ENCODE results near the gene SNCA. TPM values are rescaled to one million over a fixed set of nuclear protein-coding genes. Genes with fewer than 3 reads are reported as not detected.
A peak's percentile ranks its signal among the peaks of the same experiment; 100 is the strongest.

SNCA gene
- total RNA-seq, 3 donors from 2014 or later (not counting 1 experiment from before 2014, with no cell fraction given) = 0.58 to 2.0 (median 1.2) TPM

- Mint-ChIP-seq H3K36me3 (no peaks in the 10 kb centered on the region), H3K27ac (no peak overlapping the region), H3K9me3 (no peaks in the 10 kb centered on the region), H3K4me1 (peaks cover 5 to 7% of the 10 kb centered on the region in 2 donors), H3K27me3 (ENCODE audit: low read depth in 2 of 2) (no peaks in the 10 kb centered on the region), H3K4me3 (no peak overlapping the region)
- intact Hi-C loops (cut with micrococcal nuclease) = no loop called here
- DNase-seq (no peak), ATAC-seq (no peak)
- Histone ChIP-seq H3K4me1 (ENCODE audit: control insufficient read depth, insufficient read depth, low read length) (no peaks in the 10 kb centered on the region), H3K27ac (ENCODE audit: low read length) (no peak overlapping the region), H3K27me3 (ENCODE audit: control insufficient read depth, insufficient read depth, low read length) (no peaks in the 10 kb centered on the region), H3K4me3 (ENCODE audit: low read length) (no peak overlapping the region), H3K9me3 (ENCODE audit: control insufficient read depth, insufficient read depth, low read length) (no peaks in the 10 kb centered on the region), H3K36me3 (ENCODE audit: control insufficient read depth, insufficient read depth, low read length) (no peaks in the 10 kb centered on the region)
- TF ChIP-seq CTCF (IDR thresholded peaks at IDR 0.05) = no peak
- WGBS (ENCODE audit: insufficient coverage) = 90% methylated on average over 2 of the region's 2 CpGs
Measured at GRCh38 chr4:89784686-89785231, 52.2 kb downstream of the SNCA start.

- peak in 2 of 3 donors; percentile 49 to 80 for ATAC-seq
- H3K4me1 Mint-ChIP-seq = peaks cover 5 to 7% of the 10 kb centered on the region in 2 donors
- H3K27ac Mint-ChIP-seq = no peak overlapping the region
- Histone ChIP-seq H3K4me3 (ENCODE audit: low read length) (no peak overlapping the region), H3K27ac (ENCODE audit: low read length) (no peak overlapping the region), H3K9me3 (ENCODE audit: control insufficient read depth, insufficient read depth, low read length) (no peaks in the 10 kb centered on the region), H3K4me1 (ENCODE audit: control insufficient read depth, insufficient read depth, low read length) (no peaks in the 10 kb centered on the region), H3K36me3 (ENCODE audit: control insufficient read depth, insufficient read depth, low read length) (no peaks in the 10 kb centered on the region), H3K27me3 (ENCODE audit: control insufficient read depth, insufficient read depth, low read length) (no peaks in the 10 kb centered on the region)
- DNase-seq = no peak
- no peak for TF ChIP-seq CTCF (IDR thresholded peaks at IDR 0.05)
- intact Hi-C loops (cut with micrococcal nuclease) = no loop called here
- no peaks in the 10 kb centered on the region for H3K27me3 Mint-ChIP-seq (ENCODE audit: low read depth in 2 of 2)
- peaks cover 2 to 7% of the 10 kb centered on the region in 2 donors for H3K9me3 Mint-ChIP-seq
- H3K36me3 Mint-ChIP-seq = peaks cover 16% of the 10 kb centered on the region
- 61% methylated on average over 2 of the region's 2 CpGs for WGBS (ENCODE audit: insufficient coverage)
- H3K4me3 Mint-ChIP-seq = no peak overlapping the region
Measured at GRCh38 chr4:89781321-89781720, 55.6 kb downstream of the SNCA start.

DNA sequence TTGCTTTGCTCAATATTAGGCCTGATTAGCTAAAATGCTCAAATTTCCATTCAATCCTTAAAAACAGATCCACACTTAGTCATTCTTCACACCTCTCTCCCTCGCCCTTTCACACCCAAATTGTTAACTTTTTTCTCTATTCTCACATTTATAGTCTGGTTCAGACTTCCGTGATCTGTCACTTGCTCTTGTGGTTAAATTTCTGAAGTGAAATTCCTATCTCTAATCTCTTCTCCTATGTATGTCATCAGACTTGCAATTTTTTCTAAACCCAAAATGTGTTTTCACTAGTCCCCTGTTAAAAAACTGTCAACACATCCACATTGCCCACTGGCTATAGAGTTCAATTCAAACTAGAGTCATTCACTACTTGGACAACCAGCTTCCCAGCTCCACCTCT lies 63.2 kb downstream of the SNCA start:
- H3K4me3 Mint-ChIP-seq = peak overlapping the region; percentile 9
- intact Hi-C loops (cut with micrococcal nuclease) = no loop called here
- no peaks in the 10 kb centered on the region for H3K4me1 ChIP-seq (ENCODE audit: control insufficient read depth, insufficient read depth, low read length)
- WGBS (ENCODE audit: insufficient coverage) = 22% methylated on average over 2 of the region's 2 CpGs
- no peaks in the 10 kb centered on the region for H3K27me3 Mint-ChIP-seq (ENCODE audit: low read depth in 2 of 2)
- ATAC-seq (peak in 2 of 3 donors; percentile 85 to 91), DNase-seq (no peak)
- no peaks in the 10 kb centered on the region for H3K27me3 ChIP-seq (ENCODE audit: control insufficient read depth, insufficient read depth, low read length)
- H3K4me3 ChIP-seq (ENCODE audit: low read length) = no peak overlapping the region
- H3K9me3 Mint-ChIP-seq = peaks cover 2 to 4% of the 10 kb centered on the region in 2 donors
- H3K27ac ChIP-seq (ENCODE audit: low read length) = no peak overlapping the region
- TF ChIP-seq CTCF (IDR thresholded peaks at IDR 0.05) = no peak
- H3K36me3 Mint-ChIP-seq = peaks cover 10% of the 10 kb centered on the region
- no peaks in the 10 kb centered on the region for H3K36me3 ChIP-seq (ENCODE audit: control insufficient read depth, insufficient read depth, low read length)
- no peaks in the 10 kb centered on the region for H3K9me3 ChIP-seq (ENCODE audit: control insufficient read depth, insufficient read depth, low read length)
- peak overlapping the region; percentile 27 to 49 for H3K27ac Mint-ChIP-seq
- peaks cover 13 to 23% of the 10 kb centered on the region in 2 donors for H3K4me1 Mint-ChIP-seq

DNA sequence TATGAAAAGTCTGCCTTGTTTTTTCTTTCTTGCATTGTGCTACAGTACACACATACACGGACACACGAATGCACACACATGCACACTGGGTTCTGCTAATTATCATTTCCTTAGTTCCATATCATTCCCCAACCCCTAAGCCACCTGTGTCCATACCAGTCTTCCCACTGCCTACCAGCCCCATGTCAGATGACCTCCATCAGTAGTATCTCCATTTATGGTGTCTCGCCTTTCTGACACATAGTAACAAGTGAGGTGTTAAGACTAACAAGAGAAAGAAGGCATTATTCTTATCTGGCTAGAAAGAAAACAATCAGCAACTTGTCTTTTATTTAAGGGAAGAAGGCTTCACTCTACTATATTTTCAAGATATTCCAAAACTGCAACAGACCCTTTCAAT lies 67.1 kb downstream of the SNCA start:
- no peaks in the 10 kb centered on the region for H3K27me3 ChIP-seq (ENCODE audit: control insufficient read depth, insufficient read depth, low read length)

More for the DNA sequence above, 67.1 kb downstream of the SNCA start:
- no peaks in the 10 kb centered on the region for H3K9me3 Mint-ChIP-seq
- peaks cover 13 to 16% of the 10 kb centered on the region in 2 donors for H3K4me1 Mint-ChIP-seq
- Histone ChIP-seq H3K4me1 (ENCODE audit: control insufficient read depth, insufficient read depth, low read length) (no peaks in the 10 kb centered on the region), H3K36me3 (ENCODE audit: control insufficient read depth, insufficient read depth, low read length) (no peaks in the 10 kb centered on the region), H3K27ac (ENCODE audit: low read length) (no peak overlapping the region), H3K9me3 (ENCODE audit: control insufficient read depth, insufficient read depth, low read length) (no peaks in the 10 kb centered on the region), H3K4me3 (ENCODE audit: low read length) (no peak overlapping the region)
- no peak overlapping the region for H3K4me3 Mint-ChIP-seq
- ATAC-seq (no peak), DNase-seq (no peak)
- TF ChIP-seq CTCF (IDR thresholded peaks at IDR 0.05) = no peak
- no peaks in the 10 kb centered on the region for H3K36me3 Mint-ChIP-seq
- no peaks in the 10 kb centered on the region for H3K27me3 Mint-ChIP-seq (ENCODE audit: low read depth in 2 of 2)
- WGBS (ENCODE audit: insufficient coverage) = 96% methylated on average over 2 of the region's 3 CpGs
- intact Hi-C loops (cut with micrococcal nuclease) = no loop called here
- H3K27ac Mint-ChIP-seq = no peak overlapping the region

All from natural killer cell (primary cell).